Effector memory CD4-positive, alpha-beta T cell (primary cell): ENCODE measurements around the gene SLC39A7.

ENCODE experiments used
- DNase-seq, 3 donors: peaks; one replicate each; pipeline ENCODE4 v3.0.0-alpha.2; 2020
- H3K27ac ChIP-seq: 2 replicates; pipeline ENCODE4 v1.7.0; 2013; ENCODE audit warnings: mild to moderate bottlenecking, low read length, moderate library complexity; ENCODE audit not compliant: insufficient read depth, poor library complexity, severe bottlenecking
- H3K27me3 ChIP-seq: replicated peaks from 2 replicates; pipeline ENCODE4 v1.7.0; 2013; ENCODE audit warnings: mild to moderate bottlenecking, low read length; ENCODE audit not compliant: insufficient read depth, control insufficient read depth, poor library complexity, severe bottlenecking
- H3K36me3 ChIP-seq: 2 replicates; pipeline ENCODE4 v1.7.0; 2013; ENCODE audit warnings: mild to moderate bottlenecking, low read length, moderate library complexity; ENCODE audit not compliant: control insufficient read depth, insufficient read depth
- H3K4me1 ChIP-seq: 2 replicates; pipeline ENCODE4 v1.7.0; 2013; ENCODE audit warnings: low read length, mild to moderate bottlenecking; ENCODE audit not compliant: control insufficient read depth, insufficient read depth, poor library complexity, severe bottlenecking
- H3K4me3 ChIP-seq: 2 replicates; pipeline ENCODE4 v1.7.0; 2013; ENCODE audit warnings: low read length, low read depth, mild to moderate bottlenecking; ENCODE audit not compliant: insufficient read depth, poor library complexity, severe bottlenecking
- H3K9me3 ChIP-seq: 2 replicates; pipeline ENCODE4 v1.7.0; 2013; ENCODE audit warnings: mild to moderate bottlenecking, low read length, moderate library complexity; ENCODE audit not compliant: control insufficient read depth

The SLC39A7 gene

DNA sequence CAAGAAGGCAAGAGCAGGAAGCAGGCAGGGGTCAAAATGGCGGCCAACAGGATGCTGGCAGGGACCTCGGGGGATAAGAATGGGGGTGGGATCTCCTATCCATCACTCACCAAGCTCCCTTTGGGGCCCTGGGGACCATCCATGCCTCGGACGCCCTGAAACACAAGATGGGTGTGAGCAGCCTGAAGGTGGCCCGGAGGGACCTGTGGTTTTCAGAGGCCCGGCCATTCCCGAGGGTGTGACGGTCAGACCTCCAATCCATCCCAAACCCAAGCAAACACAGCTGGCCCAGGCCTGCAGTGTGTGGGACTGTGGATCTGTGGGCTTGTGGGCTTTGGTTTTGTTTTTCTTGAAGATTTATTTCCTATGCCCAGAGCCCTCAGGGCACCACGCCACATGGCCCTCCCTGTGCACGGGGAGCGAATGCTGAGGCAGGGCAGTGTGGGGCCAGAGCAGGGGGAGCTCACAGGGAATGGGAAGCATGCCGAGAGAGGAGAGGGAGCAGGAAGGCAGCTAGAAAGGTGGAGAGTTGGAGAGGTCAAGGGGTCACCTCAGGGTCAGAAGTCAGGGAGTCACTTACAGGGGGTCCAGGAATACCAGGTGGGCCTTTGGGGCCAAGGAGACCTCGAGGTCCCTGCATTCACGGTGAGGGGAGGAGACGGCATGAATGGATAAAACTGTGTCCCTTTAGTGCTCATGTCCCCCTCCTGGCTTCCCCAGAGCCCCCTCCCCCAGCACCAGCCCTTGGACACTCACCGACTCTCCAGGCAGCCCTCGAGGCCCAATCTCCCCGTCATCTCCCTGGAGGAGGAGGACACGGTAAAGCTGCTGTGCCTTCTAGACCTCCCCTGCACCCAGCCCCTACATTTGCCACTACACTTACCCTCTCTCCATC lies 22.9 kb upstream of the SLC39A7 start:
- no peaks in the 10 kb centered on the region for H3K27me3 ChIP-seq
- H3K4me3 ChIP-seq, result no peak overlapping the region
- H3K4me1 ChIP-seq, result no peaks in the 10 kb centered on the region
- no peak for DNase-seq
- no peaks in the 10 kb centered on the region for H3K9me3 ChIP-seq
- H3K27ac ChIP-seq, result no peak overlapping the region
- no peaks in the 10 kb centered on the region for H3K36me3 ChIP-seq

DNA sequence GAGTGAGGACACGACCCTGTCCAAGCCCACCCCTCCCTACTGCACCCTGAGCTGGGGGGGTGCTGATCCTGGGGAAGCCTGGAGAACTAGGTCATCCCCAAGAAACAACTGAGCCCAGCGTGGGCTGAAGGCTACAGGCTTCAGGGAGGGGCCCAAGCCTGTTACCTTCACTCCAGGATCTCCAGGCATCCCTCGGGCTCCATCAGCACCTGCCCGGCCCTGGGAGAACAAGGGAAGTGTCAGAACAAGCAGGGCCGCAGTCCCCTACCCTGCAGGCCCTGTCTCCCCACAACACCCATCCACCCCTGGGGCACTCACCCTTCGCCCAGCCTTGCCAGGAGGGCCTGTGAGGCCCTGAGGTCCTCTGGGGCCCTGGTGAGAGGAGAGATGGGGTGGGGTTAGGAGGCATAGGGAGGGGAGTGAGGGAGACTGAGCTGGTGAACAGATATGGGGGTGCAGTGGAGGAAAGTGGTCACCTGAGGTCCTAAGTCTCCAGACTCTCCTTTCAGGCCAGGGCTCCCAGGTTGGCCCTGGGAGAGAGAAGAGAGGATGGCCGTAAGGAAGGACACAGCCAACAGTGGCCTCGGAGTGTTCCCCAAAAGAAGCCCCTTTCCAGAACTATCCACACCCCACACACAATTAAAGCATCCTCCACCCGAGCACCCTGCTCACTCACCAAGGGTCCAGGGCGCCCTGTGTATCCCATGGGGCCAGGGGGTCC lies 21.8 kb upstream of the SLC39A7 start:
- H3K36me3 ChIP-seq, result no peaks in the 10 kb centered on the region
- no peaks in the 10 kb centered on the region for H3K27me3 ChIP-seq
- H3K9me3 ChIP-seq, result no peaks in the 10 kb centered on the region
- H3K4me1 ChIP-seq, result peaks cover 6% of the 10 kb centered on the region
- no peak overlapping the region for H3K4me3 ChIP-seq
- no peak overlapping the region for H3K27ac ChIP-seq
- no peak for DNase-seq

DNA sequence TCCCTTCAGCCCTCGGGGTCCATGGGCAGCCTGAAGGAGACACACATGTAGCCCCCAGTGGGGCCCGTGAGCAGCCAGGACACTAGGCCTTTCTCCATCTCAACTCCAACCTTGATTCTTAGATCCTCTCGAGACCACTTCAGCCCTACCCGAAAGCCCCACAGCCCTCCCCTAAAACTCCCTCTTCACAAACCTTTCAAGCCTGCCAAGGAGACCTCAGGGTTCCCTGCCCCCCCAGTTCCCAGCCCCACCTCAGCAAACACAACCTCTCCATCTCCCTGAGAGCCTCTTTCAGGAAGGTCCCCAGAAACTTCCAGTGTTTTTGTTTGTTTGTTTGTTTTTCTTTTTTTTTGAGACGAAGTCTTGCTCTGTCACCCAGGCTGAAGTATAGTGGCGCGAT lies 19.5 kb upstream of the SLC39A7 start:
- Histone ChIP-seq H3K9me3 (no peaks in the 10 kb centered on the region), H3K27me3 (no peaks in the 10 kb centered on the region), H3K27ac (no peak overlapping the region), H3K36me3 (no peaks in the 10 kb centered on the region), H3K4me3 (no peak overlapping the region), H3K4me1 (peaks cover 12% of the 10 kb centered on the region)
- no peak for DNase-seq

DNA sequence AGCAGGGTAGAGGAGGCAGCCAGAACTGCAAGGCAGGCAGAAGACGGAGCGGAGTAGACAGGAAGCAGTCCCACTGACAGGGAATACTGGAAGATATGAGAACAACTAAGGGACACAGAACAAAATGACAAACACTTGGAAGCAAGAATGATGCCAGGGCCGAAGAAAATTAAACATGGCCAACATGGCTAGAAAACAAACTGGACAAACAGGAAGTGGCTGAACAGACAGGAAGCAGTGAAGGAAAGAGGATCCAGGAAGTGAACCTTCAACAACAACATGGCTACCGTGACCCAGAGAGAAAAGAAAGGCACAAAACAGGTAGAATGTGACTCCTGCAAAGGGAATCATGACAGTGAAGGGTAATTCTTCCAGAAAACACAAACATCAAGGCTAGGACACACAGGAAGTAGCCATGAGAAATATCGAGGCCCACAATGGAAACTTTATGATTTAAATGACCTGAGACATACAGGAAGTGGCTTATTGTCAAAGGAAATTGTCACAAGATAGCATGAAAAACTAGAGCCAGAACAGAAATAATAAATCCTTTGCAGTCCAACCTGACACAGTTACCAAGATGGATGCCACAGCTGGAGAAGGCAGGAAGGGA lies 17.5 kb upstream of the SLC39A7 start:
- DNase-seq, result no peak
- H3K4me1 ChIP-seq, result peaks cover 12% of the 10 kb centered on the region
- H3K36me3 ChIP-seq, result no peaks in the 10 kb centered on the region
- no peak overlapping the region for H3K4me3 ChIP-seq
- no peaks in the 10 kb centered on the region for H3K27me3 ChIP-seq
- H3K27ac ChIP-seq, result no peak overlapping the region
- no peaks in the 10 kb centered on the region for H3K9me3 ChIP-seq

DNA sequence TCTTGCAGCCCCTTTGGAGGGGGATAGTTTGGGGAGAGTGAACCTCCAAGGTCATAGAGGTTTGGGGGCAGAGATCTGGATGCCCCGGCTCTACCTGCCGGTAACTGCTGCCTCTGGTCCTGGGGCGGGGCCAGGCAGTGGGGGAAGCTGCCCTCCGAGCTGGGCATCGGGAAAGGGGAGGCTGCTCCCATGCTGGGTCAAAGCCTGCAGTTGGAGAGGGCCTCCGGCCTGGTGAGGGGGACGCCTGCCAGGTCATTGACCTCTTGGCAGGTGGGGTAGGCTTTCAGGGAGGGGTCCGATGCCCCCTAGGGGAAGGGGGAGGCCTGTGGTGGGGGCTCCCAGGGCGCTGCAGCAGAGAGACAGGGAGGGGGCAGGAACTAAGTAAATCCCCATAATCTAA lies 15.5 kb upstream of the SLC39A7 start:
- Histone ChIP-seq H3K4me3 (no peak overlapping the region), H3K36me3 (no peaks in the 10 kb centered on the region), H3K27ac (no peak overlapping the region), H3K9me3 (no peaks in the 10 kb centered on the region), H3K27me3 (peaks cover 3% of the 10 kb centered on the region), H3K4me1 (peaks cover 12% of the 10 kb centered on the region)
- DNase-seq, result no peak

DNA sequence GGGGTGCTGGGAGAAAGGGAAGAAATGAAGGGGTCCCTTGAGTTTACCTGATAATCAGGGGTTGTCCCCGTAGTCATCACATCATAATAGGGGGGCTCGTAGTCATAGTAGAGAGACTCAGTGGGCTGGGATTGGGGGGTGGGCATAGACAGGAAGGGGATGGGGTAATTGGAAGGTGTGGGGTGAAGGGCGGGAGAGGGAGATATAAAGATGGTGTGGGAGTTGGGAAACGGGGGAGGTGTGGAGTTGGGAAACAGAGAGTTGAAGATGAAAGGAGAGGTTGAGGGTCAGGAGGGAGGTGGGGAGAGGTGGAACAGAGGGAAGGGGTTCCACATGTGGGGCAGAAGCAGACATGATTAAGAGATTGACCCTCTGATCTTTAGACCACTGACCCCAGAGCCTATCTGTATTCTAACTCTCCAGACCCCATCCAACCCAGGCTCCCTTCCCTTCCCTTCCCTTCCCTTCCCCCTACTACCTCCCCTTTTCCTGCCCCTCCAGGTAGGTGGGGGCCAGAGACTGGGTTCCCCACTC lies 14.9 kb upstream of the SLC39A7 start:
- H3K27me3 ChIP-seq, result peaks cover 3% of the 10 kb centered on the region
- H3K36me3 ChIP-seq, result no peaks in the 10 kb centered on the region
- DNase-seq, result no peak
- H3K4me3 ChIP-seq, result no peak overlapping the region
- no peaks in the 10 kb centered on the region for H3K9me3 ChIP-seq
- peaks cover 12% of the 10 kb centered on the region for H3K4me1 ChIP-seq
- no peak overlapping the region for H3K27ac ChIP-seq

DNA sequence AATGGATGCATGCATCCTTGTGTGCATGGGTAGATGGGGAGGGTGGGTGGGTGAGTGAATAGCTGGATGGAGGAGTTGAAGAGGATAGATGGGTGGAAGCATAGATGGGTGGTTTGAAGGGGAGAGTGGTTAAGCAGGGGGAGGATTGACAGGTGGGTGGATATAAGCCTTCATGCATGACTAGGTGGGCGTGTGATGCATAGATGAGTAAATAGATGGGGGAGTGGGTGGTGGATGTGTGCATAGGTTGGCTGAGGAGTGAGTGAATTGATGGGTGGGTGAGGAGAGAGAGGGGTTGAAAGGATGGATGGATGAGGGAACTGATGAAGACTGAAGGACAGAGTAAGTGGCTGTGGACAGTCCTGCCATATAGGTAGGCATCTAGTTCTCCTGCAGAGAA lies 12.9 kb upstream of the SLC39A7 start:
- DNase-seq, result no peak
- no peaks in the 10 kb centered on the region for H3K9me3 ChIP-seq

DNA sequence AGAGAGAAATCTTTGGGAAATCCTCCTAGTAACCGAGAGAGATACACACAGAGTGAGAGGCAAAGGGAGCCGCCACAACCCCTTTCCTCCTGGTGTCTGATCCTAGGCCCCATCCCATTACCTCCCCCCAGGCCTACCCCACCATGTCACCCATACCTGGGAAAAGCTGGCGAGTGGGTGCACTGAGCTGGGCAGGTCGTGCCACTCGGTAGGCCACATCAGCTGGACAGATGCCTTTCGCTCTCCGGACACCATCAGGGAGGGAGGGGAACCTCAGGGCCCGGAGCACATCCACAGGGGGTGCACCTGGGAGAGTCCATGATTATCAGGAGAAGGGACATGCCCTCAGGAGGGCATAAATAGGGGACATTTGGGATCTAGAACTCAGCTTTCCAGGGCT lies 11.5 kb upstream of the SLC39A7 start:
- no peak overlapping the region for H3K27ac ChIP-seq
- H3K4me1 ChIP-seq, result peaks cover 17% of the 10 kb centered on the region
- no peak for DNase-seq
- peaks cover 2% of the 10 kb centered on the region for H3K36me3 ChIP-seq
- no peak overlapping the region for H3K4me3 ChIP-seq
- no peaks in the 10 kb centered on the region for H3K9me3 ChIP-seq
- peaks cover 16% of the 10 kb centered on the region for H3K27me3 ChIP-seq

More for the DNA sequence above, 12.9 kb upstream of the SLC39A7 start:
- H3K27me3 ChIP-seq, result peaks cover 16% of the 10 kb centered on the region
- H3K27ac ChIP-seq, result no peak overlapping the region
- no peaks in the 10 kb centered on the region for H3K36me3 ChIP-seq
- peaks cover 20% of the 10 kb centered on the region for H3K4me1 ChIP-seq
- no peak overlapping the region for H3K4me3 ChIP-seq

DNA sequence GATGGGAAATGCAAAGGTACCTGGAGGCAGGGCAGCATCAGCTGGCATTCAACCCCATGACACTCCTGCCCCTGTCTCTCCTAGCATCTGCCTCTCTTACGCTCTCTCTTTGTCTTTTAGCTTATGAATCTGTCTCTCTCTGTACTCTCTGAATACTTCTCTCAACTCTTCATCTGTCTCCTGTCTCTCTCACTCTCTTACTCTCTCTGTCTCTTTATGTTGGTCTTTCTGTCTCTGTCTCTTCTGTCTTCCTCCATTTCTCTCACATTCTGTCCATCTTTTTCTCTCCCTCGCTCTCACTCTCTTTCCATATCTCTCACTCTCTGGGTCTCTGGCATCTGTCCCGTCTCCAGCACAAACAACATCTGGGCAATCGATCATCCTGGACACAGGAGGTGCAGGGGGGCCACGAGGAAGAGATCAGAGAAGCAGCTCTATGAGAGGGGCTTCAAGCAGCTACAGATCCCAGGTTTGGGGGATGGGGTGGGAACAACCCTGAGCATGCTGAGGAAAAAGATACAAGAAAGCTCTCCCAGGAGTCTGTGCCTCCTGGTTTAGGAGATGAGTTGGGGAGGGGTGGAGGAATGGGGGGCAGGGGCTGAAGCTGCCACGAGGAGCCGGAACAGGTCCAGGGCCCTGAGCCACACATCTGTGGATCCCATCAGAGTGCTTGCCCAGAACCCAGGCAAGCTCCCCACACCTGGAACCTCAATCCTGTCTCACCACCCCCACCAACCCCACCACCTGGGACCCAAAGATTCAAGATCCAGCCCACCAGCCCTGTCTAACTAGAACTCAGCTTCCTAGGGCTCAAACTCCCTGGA lies 10.8 kb upstream of the SLC39A7 start:
- H3K4me1 ChIP-seq, result peaks cover 14% of the 10 kb centered on the region
- peaks cover 16% of the 10 kb centered on the region for H3K27me3 ChIP-seq
- H3K27ac ChIP-seq, result no peak overlapping the region
- peaks cover 9% of the 10 kb centered on the region for H3K36me3 ChIP-seq
- no peak for DNase-seq
- H3K9me3 ChIP-seq, result no peaks in the 10 kb centered on the region
- H3K4me3 ChIP-seq, result no peak overlapping the region
